DMS153 treated with DMSO at 0.1 percent for 48 hours (cell line): ENCODE measurements around the gene ATP2B2.

ENCODE experiments used
- DNase-seq: peaks from one replicate; lab custom pipeline; 2025; ENCODE audit not compliant: unreplicated experiment; lab: John Stamatoyannopoulos, UW

The ATP2B2 gene

DNA sequence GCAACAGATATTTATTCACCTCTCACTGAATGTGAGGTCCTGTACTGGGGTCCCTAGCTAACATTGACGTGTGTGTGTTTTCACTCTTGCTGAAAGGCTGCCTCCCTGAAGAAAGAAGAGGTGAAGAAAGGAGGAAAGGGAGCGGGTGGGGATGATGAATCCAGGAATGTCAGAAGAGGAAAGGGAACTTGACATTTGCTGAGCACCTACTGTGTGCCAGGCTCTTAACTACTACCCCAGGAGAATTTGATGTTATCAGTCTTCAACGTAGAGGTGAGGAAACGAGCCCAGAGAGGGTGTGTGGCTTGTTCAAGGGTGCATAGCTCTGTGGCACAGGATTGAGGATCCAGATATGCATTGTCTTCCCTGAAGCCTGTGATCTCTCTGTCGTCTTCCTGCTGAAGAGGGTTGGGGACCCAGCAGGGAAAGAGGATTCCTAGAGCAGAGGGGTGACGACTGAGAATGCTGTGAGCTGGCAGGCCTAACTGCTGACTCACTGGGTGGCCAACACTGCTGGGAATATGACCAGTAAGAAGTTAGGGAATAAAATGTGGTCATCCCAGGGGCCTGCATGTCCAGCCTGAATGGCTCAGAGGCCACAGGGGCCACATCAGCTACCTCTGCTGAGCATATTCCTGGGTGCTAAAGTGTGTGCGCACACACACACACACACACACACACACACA, 6.6 kb upstream of the ATP2B2 start:
- no peak for DNase-seq

DNA sequence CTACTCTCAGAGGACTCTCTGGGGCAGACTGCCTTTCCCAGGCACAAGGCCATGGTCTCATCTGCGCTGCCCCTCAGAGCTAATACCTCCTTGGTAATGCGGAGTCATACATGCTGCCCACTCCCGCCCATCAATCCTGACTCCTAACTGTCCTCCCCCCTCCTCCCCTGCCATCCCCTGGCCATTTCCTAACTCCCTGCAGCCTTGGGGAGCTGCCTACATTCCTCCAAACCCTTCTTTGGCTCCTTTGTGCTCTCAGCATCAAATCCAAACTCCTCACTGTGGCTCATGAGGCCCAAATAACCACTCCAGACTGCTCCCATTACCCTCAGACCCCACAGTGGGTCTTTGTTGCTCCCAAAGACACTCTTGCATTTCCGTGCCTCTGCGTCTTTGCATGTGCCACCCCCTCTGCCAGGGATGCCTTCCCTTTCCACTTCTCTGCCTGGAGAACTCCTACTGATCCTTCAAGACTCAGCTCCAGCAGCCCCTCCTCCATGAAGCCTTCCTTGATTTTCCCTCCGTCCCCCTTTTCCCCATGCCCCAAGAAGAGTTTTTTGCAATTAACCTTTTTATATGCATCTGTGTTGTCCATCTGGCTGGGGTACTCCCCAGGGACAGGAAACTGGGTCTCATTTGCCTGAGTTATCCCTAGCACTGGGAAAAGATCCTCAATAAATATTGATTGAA, 5.5 kb upstream of the ATP2B2 start:
- DNase-seq: no peak

DNA sequence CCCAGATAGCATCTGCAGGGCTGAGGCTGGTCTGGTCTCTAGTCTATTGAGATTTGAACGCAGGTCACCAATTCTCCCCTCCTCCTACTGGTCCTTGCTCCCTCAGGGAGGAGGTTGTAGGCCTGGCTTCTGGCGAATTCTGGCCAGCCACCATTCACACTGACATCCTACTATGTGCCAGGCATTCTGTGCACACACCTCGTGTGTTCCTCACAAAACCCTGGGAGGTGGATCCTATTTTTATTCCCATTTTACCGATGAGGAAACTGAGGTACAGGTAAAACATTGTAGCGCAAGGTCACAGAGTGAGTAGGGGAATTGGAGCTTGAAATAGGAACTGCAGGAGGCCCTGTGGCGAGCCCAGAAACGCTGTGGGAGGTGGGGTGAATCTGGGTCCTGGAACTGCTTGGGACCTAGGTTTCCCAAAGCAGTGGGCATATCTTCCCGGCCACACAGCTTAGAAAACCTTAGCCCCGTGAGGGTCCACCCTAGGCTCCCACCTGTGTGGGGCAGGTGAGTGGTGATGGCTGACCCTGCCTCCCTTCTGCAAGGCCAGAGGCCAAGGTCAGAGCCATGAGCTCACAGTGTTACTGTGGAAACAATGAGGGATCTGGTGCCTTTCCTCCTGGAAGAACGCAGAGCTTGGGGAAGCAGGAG, 4.8 kb upstream of the ATP2B2 start:
- no peak for DNase-seq

DNA sequence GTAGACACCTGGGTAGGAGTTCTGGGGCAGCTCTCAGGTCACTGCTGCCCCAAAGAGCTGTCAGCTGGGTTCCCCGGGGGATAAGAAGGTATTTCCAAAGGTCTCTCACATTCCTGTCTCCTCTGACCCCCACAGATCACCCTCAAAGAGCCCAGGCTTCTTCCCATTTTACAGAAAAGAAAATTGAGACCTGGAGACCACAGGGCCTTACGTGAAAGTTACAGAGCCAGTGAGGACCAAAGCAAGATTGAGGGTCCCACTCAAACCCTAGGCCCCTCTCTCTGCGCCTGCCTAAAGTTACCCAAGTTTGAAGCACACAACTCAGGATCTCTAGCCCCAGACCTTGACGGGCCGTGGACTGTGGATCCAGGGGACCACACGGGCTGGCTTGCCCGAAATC, 3.9 kb upstream of the ATP2B2 start:
- DNase-seq: no peak

DNA sequence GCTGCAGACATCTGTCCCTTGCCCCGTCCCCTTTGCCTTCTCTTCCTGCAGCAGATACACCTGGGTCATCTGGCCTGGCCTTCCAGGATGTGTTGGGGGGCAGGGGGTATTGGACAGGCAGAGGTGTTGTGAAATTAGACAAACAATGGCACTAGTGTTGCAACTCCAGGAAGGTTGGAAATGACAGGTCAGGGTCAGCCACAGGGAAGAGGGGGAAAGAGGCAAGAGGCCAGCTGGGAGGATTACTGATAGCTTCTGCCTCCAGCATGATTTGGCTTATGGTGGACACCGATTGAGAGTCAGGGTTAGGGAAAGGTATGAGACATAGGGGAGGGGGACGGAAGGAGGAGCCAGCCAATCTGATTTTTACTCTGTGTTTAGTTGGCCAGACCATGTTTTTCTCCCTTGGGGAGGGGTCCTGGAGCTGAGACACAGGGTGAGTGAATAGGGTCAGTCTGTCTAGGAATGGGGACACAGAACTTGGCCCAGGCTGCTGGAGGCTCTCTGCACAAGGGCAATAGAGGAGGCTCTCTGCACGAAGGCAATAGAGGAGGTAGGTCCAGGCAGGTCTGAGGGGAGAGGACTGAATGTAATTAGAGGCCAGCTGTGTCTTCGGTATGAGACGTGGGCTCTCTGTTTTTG, 3.4 kb upstream of the ATP2B2 start:
- no peak for DNase-seq

DNA sequence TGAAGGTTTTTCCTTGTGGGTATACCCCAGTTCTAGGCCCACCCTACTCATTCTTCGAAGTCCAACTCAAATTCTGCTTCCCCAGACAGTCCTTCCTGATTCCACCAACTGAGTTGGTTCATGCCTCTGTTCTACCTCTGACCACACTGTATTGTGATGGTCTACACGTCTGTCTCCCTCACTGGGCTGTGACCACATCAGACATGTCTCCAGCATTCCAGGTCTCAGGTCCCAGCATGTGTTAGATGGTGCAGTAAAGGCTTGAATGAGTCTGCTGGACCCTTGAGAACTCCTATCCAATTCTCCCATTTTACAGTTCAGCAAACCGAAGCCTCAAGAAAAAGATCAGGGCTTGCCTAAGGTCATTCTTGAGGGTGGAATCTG, 2.8 kb upstream of the ATP2B2 start:
- no peak for DNase-seq

DNA sequence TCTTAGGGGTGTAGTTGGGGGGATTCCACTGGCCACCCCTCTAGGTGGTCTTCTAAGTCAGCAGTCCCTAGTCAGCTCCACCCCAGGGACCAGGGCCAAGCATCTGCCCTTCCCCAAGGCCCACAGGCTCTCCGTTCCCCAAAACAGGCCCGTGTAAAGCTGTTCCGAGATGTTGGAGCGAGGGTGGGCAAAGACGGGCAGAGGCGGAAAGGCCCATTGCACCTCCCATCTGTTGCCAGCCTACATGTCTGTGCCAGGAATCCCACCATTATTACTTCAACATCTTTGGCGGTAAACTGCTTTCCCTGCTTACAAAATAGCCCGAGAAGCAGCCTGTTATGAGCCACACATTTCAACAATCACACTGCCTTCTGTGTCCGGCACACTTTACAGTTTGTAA, 1.9 kb upstream of the ATP2B2 start:
- no peak for DNase-seq

DNA sequence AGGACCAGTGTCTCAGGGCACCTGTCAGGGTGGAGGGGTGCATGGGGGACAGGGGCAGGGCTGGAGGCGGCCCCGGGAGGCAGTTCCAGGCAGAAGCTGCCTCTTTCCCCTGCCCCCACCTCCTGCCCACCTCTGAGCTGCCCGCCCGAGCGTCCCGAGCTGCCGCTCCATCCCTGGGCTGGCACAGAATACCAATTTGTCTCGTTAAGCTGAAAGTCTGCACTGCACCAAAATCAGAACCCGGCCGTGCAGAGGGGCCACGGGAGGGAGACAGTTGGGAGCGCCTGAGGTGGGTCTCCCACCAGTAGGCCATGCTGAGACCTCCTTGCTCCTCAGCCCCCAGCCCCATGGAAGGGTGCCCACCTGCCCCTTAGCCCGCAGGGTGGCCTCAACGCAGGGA, 1.3 kb upstream of the ATP2B2 start:
- no peak for DNase-seq

DNA sequence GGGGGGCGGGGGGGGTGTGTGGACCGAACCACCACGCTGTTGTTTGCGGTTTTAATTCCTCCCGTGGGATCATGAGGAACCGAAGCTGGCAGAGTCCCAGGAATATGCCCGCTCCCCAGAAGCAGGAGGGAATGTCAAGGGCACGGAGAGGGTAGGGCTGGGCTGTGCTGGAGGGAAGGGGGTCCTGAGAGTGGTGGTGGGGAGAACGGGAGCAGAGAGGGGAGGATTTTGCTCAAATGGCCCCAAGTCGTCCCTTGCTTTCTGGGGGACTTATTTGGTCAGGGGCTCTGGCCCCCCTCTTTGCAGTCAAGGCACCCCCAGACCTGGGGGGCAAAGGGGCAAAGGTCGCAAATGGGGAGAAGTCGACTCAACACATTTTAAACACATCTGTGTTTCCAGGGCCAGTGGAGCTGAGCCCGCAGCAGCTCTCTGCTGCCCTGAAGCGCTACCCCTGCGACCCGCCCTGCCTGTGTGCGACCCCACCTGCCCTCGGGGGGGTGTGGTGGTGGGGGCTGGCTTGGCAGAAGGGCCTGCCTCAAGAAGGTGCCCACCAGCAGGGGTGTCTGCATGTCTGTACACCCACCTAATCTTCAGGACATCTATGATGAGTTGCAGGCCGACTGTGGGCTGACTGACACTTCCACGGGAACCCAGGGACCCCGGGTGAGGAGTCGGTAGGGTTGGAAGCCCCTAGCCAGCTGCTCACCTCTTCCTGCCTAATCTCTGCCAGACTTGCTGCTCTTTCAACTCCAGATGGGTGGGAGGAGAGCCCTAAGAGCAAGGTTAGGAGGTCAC, 602 bp upstream of the ATP2B2 start:
- DNase-seq: no peak

DNA sequence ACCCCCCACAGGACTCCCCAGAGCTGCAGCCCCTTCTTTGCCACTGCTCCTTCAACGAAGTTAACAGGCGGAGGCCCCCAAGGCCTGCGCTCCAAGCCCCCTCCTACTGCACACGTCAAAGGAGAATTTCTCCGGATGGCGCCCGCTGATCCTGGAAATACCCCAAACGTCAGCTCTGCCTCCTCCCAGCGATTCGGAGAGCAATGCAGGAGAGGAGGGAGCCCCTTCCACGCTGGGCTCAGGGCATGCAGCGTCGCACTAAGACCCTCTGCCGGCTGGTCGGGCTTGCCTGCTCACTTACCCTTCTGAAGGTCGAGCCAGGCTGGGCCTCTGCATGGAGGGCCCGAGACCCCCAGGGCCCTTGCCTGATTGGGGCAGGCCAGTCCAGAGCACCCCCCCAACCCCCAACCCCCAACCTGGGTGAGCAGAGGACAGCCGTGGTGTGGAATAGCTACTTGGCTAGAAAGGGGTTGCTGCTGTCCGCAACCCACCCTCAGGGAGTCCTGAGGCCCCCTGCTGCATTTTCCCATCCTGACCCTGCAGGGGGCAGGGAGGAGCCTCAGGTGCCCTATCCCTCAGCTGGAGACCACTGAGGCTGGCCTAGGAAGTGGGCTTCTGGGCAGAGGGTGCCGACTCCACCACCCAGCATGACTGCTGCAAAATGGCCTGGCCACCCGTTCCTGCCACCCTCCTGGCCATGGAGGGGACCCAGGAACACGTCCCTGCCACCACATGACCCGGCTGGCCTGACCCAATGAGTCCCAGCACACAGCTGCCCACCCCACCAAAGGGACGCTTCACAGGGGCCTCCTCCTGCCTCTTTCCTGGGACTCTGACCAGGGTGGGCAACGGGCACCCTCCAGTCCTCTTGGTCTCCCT, 976 bp downstream of the ATP2B2 start:
- DNase-seq: no peak

DNA sequence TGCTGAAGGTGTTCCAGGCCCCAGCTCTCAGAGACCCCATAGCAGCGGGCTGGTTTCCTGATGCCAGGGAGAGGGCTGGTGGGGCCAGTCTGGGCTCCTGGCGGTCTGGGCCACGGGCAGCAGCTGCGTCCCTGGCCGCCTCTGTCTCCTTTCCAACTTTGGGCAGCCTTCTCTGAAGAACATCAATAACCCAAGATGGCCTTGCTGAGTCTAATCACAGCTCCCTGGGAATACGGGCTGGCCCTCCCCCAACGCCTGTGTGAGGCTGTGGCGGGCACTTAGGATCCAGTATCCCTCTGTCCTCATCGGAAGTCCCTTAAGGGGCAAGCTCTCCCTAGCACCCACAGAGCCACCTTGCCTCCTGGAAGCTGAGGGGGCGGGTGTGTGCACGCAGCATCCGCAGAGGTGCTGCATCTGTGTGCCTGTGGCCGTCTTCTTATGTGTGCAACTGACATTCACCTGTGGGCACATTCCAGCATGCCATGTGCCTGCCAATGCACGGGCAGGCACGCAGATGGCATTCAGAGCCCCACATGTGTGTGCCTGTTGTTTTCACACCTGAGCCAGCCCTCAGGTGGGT, 2.1 kb downstream of the ATP2B2 start:
- DNase-seq: no peak

DNA sequence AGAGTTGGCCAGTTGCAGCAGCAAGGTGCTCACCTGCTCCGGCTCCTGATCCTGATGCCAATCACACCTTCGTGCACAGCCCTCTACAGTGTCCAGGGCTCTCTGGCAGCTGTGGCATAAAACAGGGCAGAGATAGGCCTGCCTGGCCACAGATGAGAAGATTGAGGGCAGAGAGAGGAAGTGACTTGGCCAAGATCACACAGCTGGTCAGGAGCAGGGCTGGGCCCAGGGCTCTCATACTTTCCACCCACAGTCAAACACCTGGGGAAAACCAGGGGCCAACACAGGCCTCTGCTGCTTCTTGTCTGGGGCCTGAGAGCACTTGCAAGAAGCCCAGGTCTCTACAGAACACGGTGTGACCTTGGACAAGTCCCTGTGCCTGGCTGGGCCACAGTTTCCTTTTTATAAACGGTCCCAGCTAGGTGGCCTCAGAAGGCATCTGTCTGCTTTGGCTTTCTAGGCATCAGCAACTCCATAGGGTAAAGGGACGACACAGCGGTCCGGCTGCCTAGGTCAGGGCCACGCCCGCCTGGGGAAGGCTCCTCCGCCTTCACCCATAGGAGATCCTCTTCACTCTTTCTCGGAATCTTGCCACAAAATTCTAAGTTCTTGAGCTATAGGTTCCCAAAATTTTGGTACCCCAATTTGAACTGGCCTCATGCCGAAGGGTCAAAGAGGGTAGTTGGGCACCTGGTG, 3.1 kb downstream of the ATP2B2 start:
- DNase-seq: no peak

DNA sequence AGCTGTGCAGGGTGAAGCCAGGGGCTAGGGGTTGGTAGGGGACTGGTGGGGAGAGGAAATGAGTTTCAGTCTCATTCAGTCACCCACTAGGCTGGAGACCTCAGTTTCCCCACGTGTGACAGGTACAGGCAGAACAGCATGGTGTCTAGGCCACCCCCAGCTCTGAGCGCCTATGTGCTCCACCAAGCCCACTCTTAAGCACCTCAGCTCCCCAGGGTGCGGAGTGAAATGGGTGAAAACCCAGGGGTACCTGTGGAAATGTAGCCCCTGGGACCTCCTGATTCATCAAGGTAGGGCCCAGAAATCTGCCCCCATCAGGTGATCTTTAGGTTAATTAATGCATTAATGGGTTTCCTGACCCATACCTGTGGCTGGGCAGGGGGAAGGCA, 3.7 kb downstream of the ATP2B2 start:
- DNase-seq: no peak

DNA sequence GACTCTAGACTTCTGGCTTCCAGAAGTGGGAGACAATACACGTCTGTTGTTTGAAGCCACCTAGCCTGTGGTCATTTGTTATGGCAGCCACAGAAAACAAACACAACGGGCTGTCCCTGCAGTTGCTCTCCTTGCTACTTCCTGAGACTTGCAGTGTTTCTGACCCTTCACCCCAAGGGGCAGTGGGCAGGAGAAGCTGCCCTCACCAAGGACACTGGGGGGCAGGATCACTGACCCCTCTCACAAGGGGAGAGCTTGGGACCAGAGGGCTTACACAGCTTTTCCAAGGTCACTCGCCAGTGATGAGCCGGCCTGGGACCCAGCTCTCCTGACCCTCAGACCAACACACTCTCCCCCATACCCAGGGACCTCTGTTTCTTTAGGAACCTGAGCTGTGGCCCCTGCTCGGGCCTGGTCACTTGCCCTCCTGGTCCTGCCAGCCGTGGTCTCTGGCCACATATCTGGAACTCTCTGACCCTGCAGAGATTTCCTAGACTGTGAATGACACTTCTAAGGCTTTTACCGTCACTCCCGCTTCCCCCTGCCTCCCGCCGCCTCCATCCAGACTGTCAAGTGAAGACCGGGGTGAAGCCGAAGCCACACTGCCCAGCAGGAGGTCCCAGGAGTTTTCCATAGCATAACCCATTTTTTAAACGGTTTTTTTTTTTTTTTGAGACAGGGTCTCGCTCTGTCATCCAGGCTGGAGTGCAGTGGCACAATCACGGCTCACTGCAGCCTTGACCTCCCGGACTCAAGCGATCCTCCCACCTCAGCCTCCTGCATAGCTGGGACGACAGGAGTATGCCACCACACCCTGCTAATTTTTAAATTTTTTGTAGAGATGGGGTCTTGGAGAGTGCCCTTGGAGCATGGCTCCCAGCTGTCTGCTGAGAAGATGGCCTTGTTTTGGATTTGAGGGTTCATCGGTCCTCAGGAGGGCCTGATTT, 4.4 kb downstream of the ATP2B2 start:
- no peak for DNase-seq

DNA sequence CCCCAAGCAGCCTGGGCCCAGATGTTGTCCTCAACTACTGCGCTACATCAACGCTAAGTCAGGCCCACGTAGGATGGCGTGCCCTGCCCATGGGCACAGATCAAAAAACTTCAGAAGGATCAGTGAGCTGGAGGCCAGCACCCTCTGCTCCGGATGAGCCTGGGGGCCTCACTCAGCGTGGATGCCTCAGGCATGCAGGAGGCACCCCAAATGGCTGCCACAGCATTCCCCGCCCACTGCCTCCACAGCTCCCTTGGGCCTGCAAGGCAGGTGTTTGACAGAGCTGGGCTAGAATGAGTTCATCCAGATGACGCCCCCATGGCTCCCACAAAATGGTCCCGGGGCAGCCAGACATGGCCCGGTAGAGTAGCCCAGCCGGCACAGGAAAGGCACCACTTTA, 7.1 kb downstream of the ATP2B2 start:
- no peak for DNase-seq

DNA sequence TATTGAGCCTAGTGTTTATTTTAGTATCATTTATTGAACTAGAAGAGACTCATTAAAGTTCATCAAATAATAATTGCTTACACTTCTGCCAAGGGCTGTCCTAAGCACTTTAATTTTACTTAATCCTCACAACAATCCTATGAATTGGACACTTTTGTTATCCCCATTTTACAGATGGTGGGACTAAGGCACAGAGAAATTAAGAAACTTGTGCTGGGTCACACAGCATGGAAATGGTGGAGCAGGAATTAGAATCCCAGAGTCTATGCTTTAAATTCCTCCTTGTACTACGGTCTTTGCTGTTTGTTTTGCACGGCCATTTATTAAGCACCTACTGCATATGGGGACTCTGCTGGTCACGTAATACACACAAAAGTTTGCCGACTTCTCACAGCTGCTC, 7.9 kb downstream of the ATP2B2 start:
- DNase-seq: no peak

DNA sequence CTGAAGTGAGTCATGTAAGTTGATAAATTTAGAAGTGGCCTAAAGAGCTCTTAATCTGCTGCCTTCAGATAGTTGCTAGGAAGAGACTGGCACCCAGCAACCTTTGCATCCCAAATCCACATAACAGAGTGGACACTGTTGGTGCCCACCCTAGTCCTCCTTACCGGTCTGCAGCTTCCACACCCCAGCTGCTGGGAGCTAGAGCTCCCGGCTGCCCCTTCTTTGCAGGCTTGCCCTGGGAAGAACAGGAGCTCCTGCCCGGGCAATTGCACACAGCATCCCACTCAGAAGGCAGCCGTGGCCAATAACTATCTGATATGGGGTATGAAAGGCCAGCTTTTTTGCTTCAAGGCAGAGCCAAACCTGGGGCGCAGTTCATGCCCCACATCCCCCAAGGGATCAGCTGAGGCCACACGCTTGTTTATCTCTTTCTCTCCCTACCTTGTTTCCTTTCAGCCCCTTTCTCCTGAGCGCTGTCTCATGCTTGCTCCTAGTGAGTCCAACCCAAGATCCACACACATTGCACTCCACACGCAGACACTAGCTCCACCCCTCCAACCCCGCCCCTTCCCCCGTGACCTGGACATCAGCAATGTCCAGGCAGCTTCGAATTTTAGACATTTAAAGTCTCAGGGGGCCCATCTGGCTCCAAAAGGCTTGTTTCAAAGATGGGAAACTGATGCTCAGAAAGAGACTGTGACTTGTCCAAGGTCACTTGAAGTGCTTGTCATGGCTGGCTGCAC, 9.1 kb downstream of the ATP2B2 start:
- DNase-seq: no peak

DNA sequence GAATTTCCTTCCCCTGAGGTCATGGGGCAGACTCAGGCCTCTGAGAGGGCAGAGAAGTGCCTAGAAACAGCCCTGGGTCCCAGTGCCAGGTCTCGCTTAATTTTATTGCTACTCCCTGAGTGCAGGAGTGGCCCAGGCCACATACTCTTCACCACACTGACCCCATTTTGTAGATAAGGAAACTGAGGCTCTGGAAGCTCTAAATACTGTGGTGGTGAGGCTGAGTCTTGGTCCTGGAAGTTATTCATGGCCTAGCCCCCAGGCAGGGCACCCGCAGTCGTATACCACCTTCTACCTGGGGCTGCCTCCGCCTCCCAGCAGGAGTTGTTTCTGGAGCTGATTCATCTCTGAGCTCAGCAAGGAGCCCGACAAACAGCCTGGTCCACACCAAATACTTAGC, 9.8 kb downstream of the ATP2B2 start:
- DNase-seq: no peak
